ENCODE results near the gene ME1. TPM values are rescaled to one million over a fixed set of nuclear protein-coding genes. Genes with fewer than 3 reads are reported as not detected.
A peak's percentile ranks its signal among the peaks of the same experiment; 100 is the strongest.

Gene ME1
- total RNA-seq, 1 donor from 2014 or later: 12.8 TPM

DNA sequence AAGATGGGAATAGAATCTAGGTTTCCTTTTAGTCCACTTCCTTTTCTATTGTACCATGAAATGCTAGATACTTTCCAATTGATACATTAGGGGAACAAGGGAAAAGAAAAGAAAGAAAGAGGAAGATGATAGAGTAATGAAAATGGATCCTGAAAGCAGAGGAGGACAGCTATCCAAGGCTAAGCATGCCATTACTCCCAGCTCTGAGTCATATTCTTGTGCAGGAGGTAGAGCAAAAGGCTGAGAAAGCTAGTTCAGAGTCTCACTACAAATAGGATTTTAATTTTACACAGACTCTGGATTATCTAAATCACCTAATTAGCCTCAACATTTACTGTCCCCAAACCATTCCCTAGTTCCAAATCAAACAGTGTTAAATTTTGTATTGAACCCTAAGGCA is 214.0 kb downstream of the ME1 start:
- DNase-seq (ENCODE audit: extremely low spot score in 2 of 2): no peak
- intact Hi-C loops (cut with DNase I): no loop called here

DNA sequence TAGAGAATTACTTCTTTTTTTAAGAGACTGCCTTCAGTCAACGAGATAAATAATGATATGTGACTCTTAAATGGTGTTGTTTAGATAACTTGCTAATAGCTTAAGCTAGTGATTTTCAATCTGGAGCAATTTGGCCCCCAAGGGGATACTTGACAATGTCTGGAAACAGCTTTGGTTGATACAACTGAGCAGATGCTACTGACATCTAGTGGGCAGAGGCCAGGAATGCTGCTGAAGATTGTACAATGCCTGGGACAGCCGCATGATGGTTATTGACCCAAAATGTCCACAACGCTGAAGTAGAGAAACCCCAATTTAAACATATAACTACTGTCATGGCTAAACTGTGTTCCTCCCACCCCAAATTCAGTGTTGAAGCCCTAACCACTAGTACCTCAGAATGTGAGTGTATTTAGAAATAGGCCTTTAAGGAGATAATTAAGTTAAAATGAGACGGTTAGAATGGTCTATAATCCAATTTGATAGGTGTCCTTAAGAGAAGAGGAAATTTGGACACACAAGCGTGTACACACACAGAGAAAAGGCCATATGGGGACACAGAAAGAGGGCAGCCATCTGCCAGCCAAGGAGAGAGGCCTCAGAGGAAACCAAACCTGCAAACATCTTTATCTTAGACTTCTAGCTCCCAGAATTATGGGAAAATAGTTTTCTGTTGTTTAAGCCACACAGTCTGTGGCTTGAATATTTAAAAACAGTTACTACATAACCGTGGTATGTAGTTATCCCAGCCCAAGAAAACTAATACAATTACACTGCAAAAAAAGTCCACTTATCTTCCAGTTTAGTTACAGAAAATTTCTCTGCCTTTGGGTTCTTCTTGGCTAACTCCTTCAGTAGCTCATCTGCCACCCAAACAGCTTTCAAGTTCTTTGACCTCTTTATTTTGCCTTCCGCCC is 215.5 kb downstream of the ME1 start:
- intact Hi-C loops (cut with DNase I): no loop called here
- no peak overlapping the region for H3K27ac ChIP-seq

More for the DNA sequence above, 214.0 kb downstream of the ME1 start:
- no peak overlapping the region for H3K4me3 ChIP-seq
- TF ChIP-seq POLR2A (IDR thresholded peaks at IDR 0.05): no peak
- TF ChIP-seq, protein P1, sequence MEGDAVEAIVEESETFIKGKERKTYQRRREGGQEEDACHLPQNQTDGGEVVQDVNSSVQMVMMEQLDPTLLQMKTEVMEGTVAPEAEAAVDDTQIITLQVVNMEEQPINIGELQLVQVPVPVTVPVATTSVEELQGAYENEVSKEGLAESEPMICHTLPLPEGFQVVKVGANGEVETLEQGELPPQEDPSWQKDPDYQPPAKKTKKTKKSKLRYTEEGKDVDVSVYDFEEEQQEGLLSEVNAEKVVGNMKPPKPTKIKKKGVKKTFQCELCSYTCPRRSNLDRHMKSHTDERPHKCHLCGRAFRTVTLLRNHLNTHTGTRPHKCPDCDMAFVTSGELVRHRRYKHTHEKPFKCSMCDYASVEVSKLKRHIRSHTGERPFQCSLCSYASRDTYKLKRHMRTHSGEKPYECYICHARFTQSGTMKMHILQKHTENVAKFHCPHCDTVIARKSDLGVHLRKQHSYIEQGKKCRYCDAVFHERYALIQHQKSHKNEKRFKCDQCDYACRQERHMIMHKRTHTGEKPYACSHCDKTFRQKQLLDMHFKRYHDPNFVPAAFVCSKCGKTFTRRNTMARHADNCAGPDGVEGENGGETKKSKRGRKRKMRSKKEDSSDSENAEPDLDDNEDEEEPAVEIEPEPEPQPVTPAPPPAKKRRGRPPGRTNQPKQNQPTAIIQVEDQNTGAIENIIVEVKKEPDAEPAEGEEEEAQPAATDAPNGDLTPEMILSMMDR (IDR thresholded peaks at IDR 0.05): no peak
- no peak for TF ChIP-seq POLR2AphosphoS5 (IDR thresholded peaks at IDR 0.05; ENCODE audit: insufficient read depth in 1 of 2, low read depth in 1 of 2)
- H3K27me3 ChIP-seq: no peaks in the 10 kb centered on the region
- H3K36me3 ChIP-seq: no peaks in the 10 kb centered on the region
- H3K9me3 ChIP-seq: no peaks in the 10 kb centered on the region
- H3K27ac ChIP-seq: no peak overlapping the region
- H3K4me1 ChIP-seq: no peaks in the 10 kb centered on the region

DNA sequence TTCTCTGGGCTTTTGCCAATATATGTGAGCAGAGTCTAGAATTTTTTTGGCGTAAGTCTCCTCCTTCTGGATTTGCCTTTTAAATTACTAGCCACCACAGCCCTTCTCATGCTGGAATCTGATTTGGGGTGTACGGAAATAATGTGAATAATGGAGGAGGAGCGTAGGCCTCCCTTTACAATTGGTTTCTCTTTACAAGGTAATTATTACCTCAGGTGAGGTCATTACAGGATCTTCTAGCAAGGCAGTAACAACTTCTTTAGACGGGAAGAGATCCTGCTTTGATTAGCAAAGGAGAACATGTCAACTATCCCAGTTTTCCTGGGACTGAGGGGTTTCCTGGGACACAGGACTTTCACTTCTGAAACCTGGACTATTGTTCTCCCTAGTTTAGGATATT is 228.8 kb downstream of the ME1 start:
- no peaks in the 10 kb centered on the region for H3K36me3 ChIP-seq
- H3K4me3 ChIP-seq: no peak overlapping the region
- no peaks in the 10 kb centered on the region for H3K27me3 ChIP-seq
- H3K9me3 ChIP-seq: no peaks in the 10 kb centered on the region
- H3K27ac ChIP-seq: no peak overlapping the region
- TF ChIP-seq POLR2A (IDR thresholded peaks at IDR 0.05) (no peak), POLR2AphosphoS5 (IDR thresholded peaks at IDR 0.05; ENCODE audit: insufficient read depth in 1 of 2, low read depth in 1 of 2) (no peak)
- TF ChIP-seq, protein P1 (IDR thresholded peaks at IDR 0.05): no peak
- intact Hi-C loops (cut with DNase I): no loop called here
- no peaks in the 10 kb centered on the region for H3K4me1 ChIP-seq
- DNase-seq (ENCODE audit: extremely low spot score in 2 of 2): no peak

More for the DNA sequence above, 215.5 kb downstream of the ME1 start:
- Histone ChIP-seq H3K27me3 (no peaks in the 10 kb centered on the region), H3K4me3 (no peak overlapping the region), H3K36me3 (no peaks in the 10 kb centered on the region), H3K4me1 (no peaks in the 10 kb centered on the region), H3K9me3 (no peaks in the 10 kb centered on the region)
- DNase-seq (ENCODE audit: extremely low spot score in 2 of 2): no peak
- TF ChIP-seq POLR2AphosphoS5 (IDR thresholded peaks at IDR 0.05; ENCODE audit: insufficient read depth in 1 of 2, low read depth in 1 of 2): peak in 1 of 2 donors; percentile 18
- TF ChIP-seq, protein P1 (IDR thresholded peaks at IDR 0.05): peak; percentile 48 to 58 (median 50)
- TF ChIP-seq POLR2A (IDR thresholded peaks at IDR 0.05): no peak

DNA sequence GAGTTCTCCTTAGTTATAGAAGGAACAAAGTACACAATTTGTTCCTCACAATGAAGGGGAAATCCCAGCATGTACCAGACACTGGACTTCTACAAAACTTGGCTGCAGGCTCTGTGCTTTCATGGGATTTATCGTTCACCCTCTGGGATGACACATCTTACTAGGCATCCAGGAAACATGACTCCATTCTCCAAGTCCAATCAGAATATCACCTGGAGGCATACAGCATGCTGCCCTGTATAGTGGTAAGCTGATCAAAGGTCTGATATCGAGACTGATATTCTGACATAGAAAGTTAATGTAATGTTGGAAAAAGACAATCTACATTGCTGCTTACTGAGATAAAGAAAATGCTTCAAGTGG is 231.0 kb downstream of the ME1 start:
- intact Hi-C loops (cut with DNase I): no loop called here

More for the DNA sequence above, 231.0 kb downstream of the ME1 start:
- Histone ChIP-seq H3K27me3 (no peaks in the 10 kb centered on the region), H3K4me1 (peaks cover 2% of the 10 kb centered on the region), H3K27ac (no peak overlapping the region), H3K9me3 (no peaks in the 10 kb centered on the region), H3K4me3 (no peak overlapping the region), H3K36me3 (no peaks in the 10 kb centered on the region)
- no peak for DNase-seq (ENCODE audit: extremely low spot score in 2 of 2)
- TF ChIP-seq, protein P1 (IDR thresholded peaks at IDR 0.05): no peak
- TF ChIP-seq POLR2A (IDR thresholded peaks at IDR 0.05) (no peak), POLR2AphosphoS5 (IDR thresholded peaks at IDR 0.05; ENCODE audit: insufficient read depth in 1 of 2, low read depth in 1 of 2) (no peak)

All from vagina (tissue), 2 donors.